Neural progenitor cell (in vitro differentiated cells): ENCODE measurements around the gene ZC3H13. TPM values are rescaled to one million over a fixed set of nuclear protein-coding genes. Genes with fewer than 3 reads are reported as not detected.

Source experiments
- DNase-seq: peaks from one replicate; pipeline ENCODE4 v3.0.0-alpha.2; 2016; ENCODE audit warnings: low spot score
- H2AFZ ChIP-seq: fragments of 200-600 bp; sonication (generic); replicated peaks from 2 replicates; pipeline ENCODE4 v1.6.1; 2016; ENCODE audit warnings: antibody characterized with exemption
- H3F3A ChIP-seq: fragments of 200-600 bp; sonication (generic); 2 replicates; pipeline ENCODE4 v1.6.1; 2016; ENCODE audit warnings: antibody characterized with exemption, low read depth
- H3K27ac ChIP-seq: fragments of 200-600 bp; sonication (generic); 2 replicates; pipeline ENCODE4 v1.5.1; 2016; ENCODE audit warnings: mild to moderate bottlenecking
- H3K27me3 ChIP-seq: fragments of 200-600 bp; sonication (generic); 2 replicates; pipeline ENCODE4 v1.6.1; 2016; ENCODE audit warnings: mild to moderate bottlenecking, moderate library complexity
- H3K36me3 ChIP-seq: fragments of 200-600 bp; sonication (generic); 2 replicates; pipeline ENCODE4 v1.5.1; 2016
- H3K4me1 ChIP-seq: fragments of 200-600 bp; sonication (generic); 2 replicates; pipeline ENCODE4 v1.6.1; 2016; ENCODE audit warnings: mixed run types
- H3K4me2 ChIP-seq: fragments of 200-600 bp; sonication (generic); 2 replicates; pipeline ENCODE4 v1.6.1; 2016
- H3K4me3 ChIP-seq: fragments of 200-600 bp; sonication (generic); 2 replicates; pipeline ENCODE4 v1.5.1; 2016
- H3K79me2 ChIP-seq: fragments of 200-600 bp; sonication (generic); 2 replicates; pipeline ENCODE4 v1.6.1; 2016; ENCODE audit warnings: low read depth
- H3K9ac ChIP-seq: fragments of 200-600 bp; sonication (generic); 2 replicates; pipeline ENCODE4 v1.6.1; 2016
- H3K9me3 ChIP-seq: fragments of 200-600 bp; sonication (generic); 2 replicates; pipeline ENCODE4 v1.5.1; 2016; ENCODE audit warnings: low read depth
- H4K20me1 ChIP-seq: fragments of 200-600 bp; sonication (generic); 2 replicates; pipeline ENCODE4 v1.6.1; 2016; ENCODE audit warnings: low read depth
- H3K27ac Mint-ChIP-seq: 3 replicates; pipeline ENCODE4 v1.8.0; 2021; ENCODE audit warnings: mixed read lengths
- H3K27me3 Mint-ChIP-seq: 2 replicates; pipeline ENCODE4 v1.8.0; 2022; ENCODE audit warnings: low read depth, mild to moderate bottlenecking, inconsistent platforms, moderate library complexity, mixed read lengths; ENCODE audit not compliant: insufficient read depth
- H3K36me3 Mint-ChIP-seq: 3 replicates; pipeline ENCODE4 v1.8.0; 2021; ENCODE audit warnings: mixed read lengths
- H3K4me1 Mint-ChIP-seq: 3 replicates; pipeline ENCODE4 v1.8.0; 2021; ENCODE audit warnings: mixed read lengths
- H3K4me3 Mint-ChIP-seq: 3 replicates; pipeline ENCODE4 v1.8.0; 2021; ENCODE audit warnings: mild to moderate bottlenecking, moderate library complexity, mixed read lengths
- H3K9me3 Mint-ChIP-seq: 3 replicates; pipeline ENCODE4 v1.8.0; 2020; ENCODE audit warnings: mixed read lengths
- EZH2 ChIP-seq: fragments of 200-600 bp; sonication (generic); IDR thresholded peaks from 2 replicates; pipeline ENCODE4 v1.6.1; 2017; ENCODE audit warnings: antibody characterized with exemption, mild to moderate bottlenecking, moderate library complexity
- EZH2phosphoT487 ChIP-seq: fragments of 200-600 bp; sonication (generic); IDR thresholded peaks from 2 replicates; pipeline ENCODE4 v1.6.1; 2017; ENCODE audit warnings: antibody characterized with exemption
- total RNA-seq: library from RNA; depleted of rRNA; stranded (reverse); fragments of >200 nt; gene quantifications from 2 replicates; pipeline ENCODE4 v1.2.3, GENCODE V29; 2015; ENCODE audit warnings: low replicate concordance
- TF ChIP-seq, protein P1 (sequence below): fragments of 200-600 bp; sonication (generic); IDR thresholded peaks from 2 replicates; pipeline ENCODE4 v1.5.1; 2017; ENCODE audit warnings: antibody characterized with exemption, mild to moderate bottlenecking

The ZC3H13 gene
- total RNA-seq, 1 donor from 2014 or later = 41.4 TPM

- Mint-ChIP-seq H3K4me1 (no peaks in the 10 kb centered on the region), H3K9me3 (peaks cover 3% of the 10 kb centered on the region), H3K27ac (no peak overlapping the region), H3K27me3 (peaks cover 7% of the 10 kb centered on the region), H3K4me3 (no peak overlapping the region), H3K36me3 (no peaks in the 10 kb centered on the region)
- H3K4me1 ChIP-seq = no peaks in the 10 kb centered on the region
- H3K9ac ChIP-seq = no peak overlapping the region
- no peak overlapping the region for H2AFZ ChIP-seq
- no peak overlapping the region for H3K4me3 ChIP-seq
- H3F3A ChIP-seq = no peaks in the 10 kb centered on the region
- no peak for DNase-seq
- TF ChIP-seq EZH2phosphoT487 (no peak), EZH2 (no peak)
- TF ChIP-seq, protein P1, sequence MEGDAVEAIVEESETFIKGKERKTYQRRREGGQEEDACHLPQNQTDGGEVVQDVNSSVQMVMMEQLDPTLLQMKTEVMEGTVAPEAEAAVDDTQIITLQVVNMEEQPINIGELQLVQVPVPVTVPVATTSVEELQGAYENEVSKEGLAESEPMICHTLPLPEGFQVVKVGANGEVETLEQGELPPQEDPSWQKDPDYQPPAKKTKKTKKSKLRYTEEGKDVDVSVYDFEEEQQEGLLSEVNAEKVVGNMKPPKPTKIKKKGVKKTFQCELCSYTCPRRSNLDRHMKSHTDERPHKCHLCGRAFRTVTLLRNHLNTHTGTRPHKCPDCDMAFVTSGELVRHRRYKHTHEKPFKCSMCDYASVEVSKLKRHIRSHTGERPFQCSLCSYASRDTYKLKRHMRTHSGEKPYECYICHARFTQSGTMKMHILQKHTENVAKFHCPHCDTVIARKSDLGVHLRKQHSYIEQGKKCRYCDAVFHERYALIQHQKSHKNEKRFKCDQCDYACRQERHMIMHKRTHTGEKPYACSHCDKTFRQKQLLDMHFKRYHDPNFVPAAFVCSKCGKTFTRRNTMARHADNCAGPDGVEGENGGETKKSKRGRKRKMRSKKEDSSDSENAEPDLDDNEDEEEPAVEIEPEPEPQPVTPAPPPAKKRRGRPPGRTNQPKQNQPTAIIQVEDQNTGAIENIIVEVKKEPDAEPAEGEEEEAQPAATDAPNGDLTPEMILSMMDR = no peak
- H3K36me3 ChIP-seq = no peaks in the 10 kb centered on the region
- H3K79me2 ChIP-seq = no peaks in the 10 kb centered on the region
- H3K27me3 ChIP-seq = no peaks in the 10 kb centered on the region
- no peaks in the 10 kb centered on the region for H3K9me3 ChIP-seq
- H4K20me1 ChIP-seq = no peaks in the 10 kb centered on the region
- H3K27ac ChIP-seq = no peak overlapping the region
- no peak overlapping the region for H3K4me2 ChIP-seq
Measured at GRCh38 chr13:45928843-45929242, 123.7 kb downstream of the ZC3H13 start.

DNA sequence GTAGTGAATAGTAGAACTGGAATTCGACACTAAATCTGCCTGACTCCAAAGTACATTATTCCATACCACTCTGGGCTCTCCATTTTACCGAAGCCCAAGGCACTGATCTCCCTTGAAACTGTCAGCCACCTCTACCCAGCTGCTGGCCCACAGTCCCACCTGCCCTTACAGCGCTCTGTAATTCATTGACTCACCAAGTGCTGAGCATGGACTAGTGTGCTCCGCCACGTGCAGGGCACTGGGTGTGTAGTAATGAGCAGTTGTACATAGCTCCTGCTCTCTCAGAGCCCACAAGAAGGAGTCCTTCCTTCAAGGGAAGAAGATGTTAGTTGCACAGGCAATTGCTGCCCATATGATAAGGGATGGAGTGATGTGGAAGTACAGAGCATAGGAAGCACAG is 124.4 kb downstream of the ZC3H13 start:
- Histone ChIP-seq H3K9me3 (no peaks in the 10 kb centered on the region), H4K20me1 (no peaks in the 10 kb centered on the region), H3K4me3 (no peak overlapping the region), H2AFZ (no peak overlapping the region), H3K4me1 (no peaks in the 10 kb centered on the region), H3K27ac (no peak overlapping the region), H3K79me2 (no peaks in the 10 kb centered on the region), H3K4me2 (no peak overlapping the region), H3F3A (no peaks in the 10 kb centered on the region), H3K27me3 (no peaks in the 10 kb centered on the region), H3K9ac (no peak overlapping the region), H3K36me3 (no peaks in the 10 kb centered on the region)
- Mint-ChIP-seq H3K4me3 (no peak overlapping the region), H3K36me3 (no peaks in the 10 kb centered on the region), H3K4me1 (no peaks in the 10 kb centered on the region), H3K9me3 (peaks cover 3% of the 10 kb centered on the region), H3K27ac (no peak overlapping the region), H3K27me3 (peaks cover 6% of the 10 kb centered on the region)
- TF ChIP-seq EZH2 = no peak
- no peak for DNase-seq

GRCh38 chr13:45926741-45927140 is 125.8 kb downstream of the ZC3H13 start:
- H4K20me1 ChIP-seq = no peaks in the 10 kb centered on the region
- H3K27ac ChIP-seq = no peak overlapping the region
- no peak overlapping the region for H3K4me3 Mint-ChIP-seq
- no peak overlapping the region for H3K4me3 ChIP-seq
- H3K9ac ChIP-seq = no peak overlapping the region
- no peaks in the 10 kb centered on the region for H3K36me3 Mint-ChIP-seq
- H3F3A ChIP-seq = no peaks in the 10 kb centered on the region
- H3K4me1 Mint-ChIP-seq = no peaks in the 10 kb centered on the region
- no peak for DNase-seq
- peaks cover 4% of the 10 kb centered on the region for H3K27me3 Mint-ChIP-seq
- H3K4me2 ChIP-seq = no peak overlapping the region
- H3K9me3 Mint-ChIP-seq = peaks cover 3% of the 10 kb centered on the region
- no peak for TF ChIP-seq EZH2
- TF ChIP-seq EZH2phosphoT487 = no peak
- TF ChIP-seq, protein P1 = no peak
- no peaks in the 10 kb centered on the region for H3K9me3 ChIP-seq
- H2AFZ ChIP-seq = no peak overlapping the region
- no peaks in the 10 kb centered on the region for H3K79me2 ChIP-seq
- H3K27ac Mint-ChIP-seq = no peak overlapping the region
- no peaks in the 10 kb centered on the region for H3K4me1 ChIP-seq
- no peaks in the 10 kb centered on the region for H3K36me3 ChIP-seq
- H3K27me3 ChIP-seq = no peaks in the 10 kb centered on the region

DNA sequence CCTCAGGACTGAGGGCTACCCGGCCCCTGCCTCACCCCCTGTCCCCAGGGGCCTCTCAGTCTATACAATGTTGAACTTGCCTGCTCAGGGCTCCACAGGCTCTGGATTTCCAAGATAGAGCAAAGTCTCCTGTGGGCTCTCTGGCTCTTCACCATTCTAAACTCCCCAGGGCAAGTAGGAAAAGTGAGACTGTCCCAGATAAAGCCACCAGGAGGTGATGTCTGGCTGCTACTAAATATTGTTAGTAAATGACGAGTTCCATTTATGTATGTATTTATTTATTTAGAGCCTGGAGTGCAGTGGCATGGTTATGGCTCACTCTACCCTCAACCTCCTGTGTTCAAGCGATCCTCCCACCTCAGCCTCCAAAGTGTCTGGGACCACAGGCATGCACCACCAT is 127.4 kb downstream of the ZC3H13 start:
- no peaks in the 10 kb centered on the region for H4K20me1 ChIP-seq
- H3K36me3 ChIP-seq = no peaks in the 10 kb centered on the region
- Mint-ChIP-seq H3K27ac (no peak overlapping the region), H3K27me3 (peaks cover 4% of the 10 kb centered on the region), H3K36me3 (no peaks in the 10 kb centered on the region), H3K9me3 (no peaks in the 10 kb centered on the region), H3K4me3 (no peak overlapping the region), H3K4me1 (no peaks in the 10 kb centered on the region)
- H2AFZ ChIP-seq = no peak overlapping the region
- no peaks in the 10 kb centered on the region for H3K27me3 ChIP-seq
- no peaks in the 10 kb centered on the region for H3K4me1 ChIP-seq
- H3K4me3 ChIP-seq = no peak overlapping the region
- H3K4me2 ChIP-seq = no peak overlapping the region
- H3K27ac ChIP-seq = no peak overlapping the region
- H3K9ac ChIP-seq = no peak overlapping the region
- no peaks in the 10 kb centered on the region for H3K9me3 ChIP-seq
- H3K79me2 ChIP-seq = no peaks in the 10 kb centered on the region
- no peak for TF ChIP-seq EZH2
- TF ChIP-seq, protein P1 = no peak
- TF ChIP-seq EZH2phosphoT487 = no peak
- no peak for DNase-seq
- H3F3A ChIP-seq = no peaks in the 10 kb centered on the region
